ENCODE results near the gene MSANTD1. TPM values are rescaled to one million over a fixed set of nuclear protein-coding genes. Genes with fewer than 3 reads are reported as not detected.

Gene MSANTD1
- total RNA-seq, 3 donors from 2014 or later, result 0.66 to 0.87 (median 0.78) TPM

DNA sequence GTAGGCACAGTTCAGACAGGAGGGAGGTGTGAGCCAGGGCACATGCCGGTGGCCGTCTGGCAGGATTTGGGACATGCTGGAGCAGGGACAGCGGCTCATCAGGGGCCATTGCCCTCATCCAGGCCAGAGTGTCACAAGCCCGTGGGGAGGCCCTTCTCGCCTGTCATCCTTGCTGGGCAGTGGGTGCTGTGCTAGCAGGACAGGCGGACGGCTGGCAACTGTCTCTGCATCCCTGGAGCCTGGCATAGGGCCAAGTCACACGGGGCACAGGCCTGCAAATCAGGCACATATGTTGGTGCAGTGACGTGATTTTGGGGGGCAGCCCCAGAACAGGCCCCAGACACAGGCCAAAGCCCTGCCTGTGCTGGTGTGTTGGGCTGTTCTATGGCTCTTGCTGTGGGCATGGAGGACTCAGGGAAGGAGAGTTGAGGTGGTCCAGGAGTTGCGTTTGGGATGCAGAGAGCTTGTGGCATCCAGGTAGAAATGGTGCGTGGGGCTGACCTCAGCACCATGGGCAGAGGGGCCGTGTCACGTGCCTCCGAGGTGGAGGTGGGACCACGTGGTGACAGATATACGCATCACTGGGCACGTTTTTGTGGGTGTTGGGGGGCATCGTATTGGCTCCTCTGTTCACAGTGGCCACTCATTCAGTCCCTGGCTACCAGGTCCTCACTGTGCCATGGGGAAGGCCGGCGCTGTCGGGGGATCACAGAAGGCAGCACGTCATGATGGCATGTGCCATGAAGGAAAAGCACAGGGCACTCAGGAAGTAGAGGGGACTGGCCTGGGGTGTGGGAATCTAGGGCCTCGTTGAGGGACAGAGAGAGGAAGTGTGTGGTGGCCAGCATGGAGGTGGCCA lies 14.6 kb upstream of the MSANTD1 start:
- no peak overlapping the region for H3K4me3 Mint-ChIP-seq
- no peaks in the 10 kb centered on the region for H3K27me3 Mint-ChIP-seq (ENCODE audit: low read depth)
- H3K4me1 Mint-ChIP-seq (ENCODE audit: low read depth), result no peaks in the 10 kb centered on the region
- ATAC-seq (no peak), DNase-seq (no peak)
- H3K36me3 Mint-ChIP-seq (ENCODE audit: insufficient read depth), result peaks cover 47% of the 10 kb centered on the region
- no peaks in the 10 kb centered on the region for H3K9me3 Mint-ChIP-seq

GRCh38 chr4:3235030-3235345 lies 14.0 kb upstream of the MSANTD1 start:
- H3K27me3 Mint-ChIP-seq (ENCODE audit: low read depth), result no peaks in the 10 kb centered on the region
- no peak overlapping the region for H3K4me3 Mint-ChIP-seq
- peaks cover 44% of the 10 kb centered on the region for H3K36me3 Mint-ChIP-seq (ENCODE audit: insufficient read depth)
- ATAC-seq (no peak), DNase-seq (no peak)
- no peaks in the 10 kb centered on the region for H3K9me3 Mint-ChIP-seq
- H3K4me1 Mint-ChIP-seq (ENCODE audit: low read depth), result no peaks in the 10 kb centered on the region

DNA sequence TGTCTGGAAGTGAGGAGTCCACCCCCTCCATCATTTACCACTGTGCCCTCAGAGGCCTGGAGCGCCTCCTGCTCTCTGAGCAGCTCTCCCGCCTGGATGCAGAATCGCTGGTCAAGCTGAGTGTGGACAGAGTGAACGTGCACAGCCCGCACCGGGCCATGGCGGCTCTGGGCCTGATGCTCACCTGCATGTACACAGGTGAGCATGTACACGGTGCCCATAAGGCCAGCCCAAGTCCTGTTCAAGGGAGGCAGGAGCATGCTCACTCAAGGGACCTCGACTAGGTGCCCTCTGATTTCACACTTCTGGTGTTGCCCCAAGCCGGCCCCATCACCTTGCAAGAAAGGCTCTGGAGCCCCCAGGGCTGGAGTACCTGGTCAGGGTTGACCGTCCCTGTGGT lies 13.4 kb upstream of the MSANTD1 start:
- no peak overlapping the region for H3K4me3 Mint-ChIP-seq

GRCh38 chr4:3236326-3236878 lies 12.6 kb upstream of the MSANTD1 start:
- Mint-ChIP-seq H3K36me3 (ENCODE audit: insufficient read depth) (peaks cover 36% of the 10 kb centered on the region), H3K9me3 (no peaks in the 10 kb centered on the region), H3K27me3 (ENCODE audit: low read depth) (no peaks in the 10 kb centered on the region), H3K4me1 (ENCODE audit: low read depth) (no peaks in the 10 kb centered on the region), H3K4me3 (no peak overlapping the region)
- ATAC-seq (no peak), DNase-seq (no peak)

More for the DNA sequence above, 13.4 kb upstream of the MSANTD1 start:
- H3K4me1 Mint-ChIP-seq (ENCODE audit: low read depth), result no peaks in the 10 kb centered on the region
- no peaks in the 10 kb centered on the region for H3K9me3 Mint-ChIP-seq
- H3K36me3 Mint-ChIP-seq (ENCODE audit: insufficient read depth), result peaks cover 40% of the 10 kb centered on the region
- DNase-seq (no peak), ATAC-seq (no peak)
- no peaks in the 10 kb centered on the region for H3K27me3 Mint-ChIP-seq (ENCODE audit: low read depth)

DNA sequence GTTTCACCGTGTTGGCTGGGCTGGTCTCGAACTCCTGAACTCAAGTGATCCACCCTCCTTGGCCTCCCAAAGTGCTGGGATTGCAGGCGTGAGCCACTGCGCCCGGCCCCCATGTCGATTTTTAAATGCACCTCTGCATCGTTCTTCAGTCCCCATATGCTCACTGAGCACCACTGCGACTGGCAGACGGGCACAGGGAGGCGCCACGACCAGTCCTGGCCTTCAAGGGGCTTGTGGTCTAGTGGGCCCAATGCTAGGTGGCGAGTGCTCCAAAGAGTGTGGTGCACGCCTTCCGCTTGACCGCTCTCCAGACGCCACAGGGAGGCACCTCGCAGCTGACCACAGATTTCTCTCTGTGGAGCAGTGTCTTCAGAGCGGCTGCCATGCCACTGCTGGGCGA lies 11.7 kb upstream of the MSANTD1 start:
- Mint-ChIP-seq H3K36me3 (ENCODE audit: insufficient read depth) (peaks cover 33% of the 10 kb centered on the region), H3K9me3 (no peaks in the 10 kb centered on the region), H3K4me1 (ENCODE audit: low read depth) (peaks cover 2% of the 10 kb centered on the region), H3K27me3 (ENCODE audit: low read depth) (no peaks in the 10 kb centered on the region), H3K4me3 (no peak overlapping the region)
- no peak for DNase-seq
- ATAC-seq, result no peak

GRCh38 chr4:3237712-3238560 lies 11.0 kb upstream of the MSANTD1 start:
- Mint-ChIP-seq H3K4me3 (no peak overlapping the region), H3K36me3 (ENCODE audit: insufficient read depth) (peaks cover 30% of the 10 kb centered on the region), H3K9me3 (no peaks in the 10 kb centered on the region), H3K27me3 (ENCODE audit: low read depth) (no peaks in the 10 kb centered on the region), H3K4me1 (ENCODE audit: low read depth) (peaks cover 8% of the 10 kb centered on the region)
- DNase-seq (no peak), ATAC-seq (no peak)

DNA sequence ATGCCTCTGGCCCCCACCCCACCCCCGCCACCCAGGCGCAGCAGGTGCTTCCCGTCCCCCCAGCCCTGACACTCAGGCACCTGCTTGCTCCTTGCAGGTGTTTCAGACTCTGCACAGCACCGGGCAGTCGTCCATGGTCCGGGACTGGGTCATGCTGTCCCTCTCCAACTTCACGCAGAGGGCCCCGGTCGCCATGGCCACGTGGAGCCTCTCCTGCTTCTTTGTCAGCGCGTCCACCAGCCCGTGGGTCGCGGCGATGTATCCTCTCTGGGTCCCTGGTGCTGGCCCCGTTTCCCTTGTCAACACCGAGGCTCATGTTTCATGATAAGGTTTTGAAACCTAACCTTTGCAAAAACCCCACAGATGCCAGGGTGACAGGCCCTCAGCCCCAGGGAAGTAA lies 10.2 kb upstream of the MSANTD1 start:
- Mint-ChIP-seq H3K36me3 (ENCODE audit: insufficient read depth) (peaks cover 26% of the 10 kb centered on the region), H3K27me3 (ENCODE audit: low read depth) (no peaks in the 10 kb centered on the region), H3K4me3 (no peak overlapping the region), H3K4me1 (ENCODE audit: low read depth) (peaks cover 11% of the 10 kb centered on the region), H3K9me3 (no peaks in the 10 kb centered on the region)
- ATAC-seq, result no peak
- DNase-seq, result no peak

GRCh38 chr4:3239303-3239702 lies 9.7 kb upstream of the MSANTD1 start:
- no peak overlapping the region for H3K4me3 Mint-ChIP-seq

GRCh38 chr4:3239998-3240920 lies 8.7 kb upstream of the MSANTD1 start:
- Mint-ChIP-seq H3K4me1 (ENCODE audit: low read depth) (peaks cover 11% of the 10 kb centered on the region), H3K9me3 (no peaks in the 10 kb centered on the region), H3K4me3 (no peak overlapping the region), H3K36me3 (ENCODE audit: insufficient read depth) (peaks cover 15% of the 10 kb centered on the region), H3K27me3 (ENCODE audit: low read depth) (no peaks in the 10 kb centered on the region)
- DNase-seq (no peak), ATAC-seq (no peak)

More at GRCh38 chr4:3239303-3239702, 9.7 kb upstream of the MSANTD1 start:
- Mint-ChIP-seq H3K4me1 (ENCODE audit: low read depth) (peaks cover 11% of the 10 kb centered on the region), H3K9me3 (no peaks in the 10 kb centered on the region), H3K27me3 (ENCODE audit: low read depth) (no peaks in the 10 kb centered on the region), H3K36me3 (ENCODE audit: insufficient read depth) (peaks cover 22% of the 10 kb centered on the region)
- DNase-seq (no peak), ATAC-seq (no peak)

GRCh38 chr4:3240936-3241522 lies 7.9 kb upstream of the MSANTD1 start:
- Mint-ChIP-seq H3K36me3 (ENCODE audit: insufficient read depth) (peaks cover 12% of the 10 kb centered on the region), H3K9me3 (no peaks in the 10 kb centered on the region), H3K27me3 (ENCODE audit: low read depth) (no peaks in the 10 kb centered on the region), H3K4me3 (no peak overlapping the region), H3K4me1 (ENCODE audit: low read depth) (peaks cover 11% of the 10 kb centered on the region)
- DNase-seq, result no peak
- no peak for ATAC-seq

DNA sequence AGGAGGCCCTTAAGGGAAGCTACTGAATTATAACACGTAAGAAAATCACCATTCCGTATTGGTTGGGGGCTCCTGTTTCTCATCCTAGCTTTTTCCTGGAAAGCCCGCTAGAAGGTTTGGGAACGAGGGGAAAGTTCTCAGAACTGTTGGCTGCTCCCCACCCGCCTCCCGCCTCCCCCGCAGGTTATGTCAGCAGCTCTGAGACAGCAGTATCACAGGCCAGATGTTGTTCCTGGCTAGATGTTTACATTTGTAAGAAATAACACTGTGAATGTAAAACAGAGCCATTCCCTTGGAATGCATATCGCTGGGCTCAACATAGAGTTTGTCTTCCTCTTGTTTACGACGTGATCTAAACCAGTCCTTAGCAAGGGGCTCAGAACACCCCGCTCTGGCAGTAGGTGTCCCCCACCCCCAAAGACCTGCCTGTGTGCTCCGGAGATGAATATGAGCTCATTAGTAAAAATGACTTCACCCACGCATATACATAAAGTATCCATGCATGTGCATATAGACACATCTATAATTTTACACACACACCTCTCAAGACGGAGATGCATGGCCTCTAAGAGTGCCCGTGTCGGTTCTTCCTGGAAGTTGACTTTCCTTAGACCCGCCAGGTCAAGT lies 6.9 kb upstream of the MSANTD1 start:
- no peak overlapping the region for H3K4me3 Mint-ChIP-seq
- H3K36me3 Mint-ChIP-seq (ENCODE audit: insufficient read depth), result peaks cover 12% of the 10 kb centered on the region
- peaks cover 11% of the 10 kb centered on the region for H3K4me1 Mint-ChIP-seq (ENCODE audit: low read depth)
- ATAC-seq (no peak), DNase-seq (no peak)
- no peaks in the 10 kb centered on the region for H3K27me3 Mint-ChIP-seq (ENCODE audit: low read depth)
- H3K9me3 Mint-ChIP-seq, result no peaks in the 10 kb centered on the region

DNA sequence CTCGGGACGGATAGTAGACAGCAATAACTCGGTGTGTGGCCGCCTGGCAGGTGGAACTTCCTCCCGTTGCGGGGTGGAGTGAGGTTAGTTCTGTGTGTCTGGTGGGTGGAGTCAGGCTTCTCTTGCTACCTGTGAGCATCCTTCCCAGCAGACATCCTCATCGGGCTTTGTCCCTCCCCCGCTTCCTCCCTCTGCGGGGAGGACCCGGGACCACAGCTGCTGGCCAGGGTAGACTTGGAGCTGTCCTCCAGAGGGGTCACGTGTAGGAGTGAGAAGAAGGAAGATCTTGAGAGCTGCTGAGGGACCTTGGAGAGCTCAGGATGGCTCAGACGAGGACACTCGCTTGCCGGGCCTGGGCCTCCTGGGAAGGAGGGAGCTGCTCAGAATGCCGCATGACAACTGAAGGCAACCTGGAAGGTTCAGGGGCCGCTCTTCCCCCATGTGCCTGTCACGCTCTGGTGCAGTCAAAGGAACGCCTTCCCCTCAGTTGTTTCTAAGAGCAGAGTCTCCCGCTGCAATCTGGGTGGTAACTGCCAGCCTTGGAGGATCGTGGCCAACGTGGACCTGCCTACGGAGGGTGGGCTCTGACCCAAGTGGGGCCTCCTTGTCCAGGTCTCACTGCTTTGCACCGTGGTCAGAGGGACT lies 5.7 kb upstream of the MSANTD1 start:
- no peaks in the 10 kb centered on the region for H3K27me3 Mint-ChIP-seq (ENCODE audit: low read depth)
- no peaks in the 10 kb centered on the region for H3K9me3 Mint-ChIP-seq
- ATAC-seq (no peak), DNase-seq (no peak)
- H3K4me3 Mint-ChIP-seq, result no peak overlapping the region
- H3K4me1 Mint-ChIP-seq (ENCODE audit: low read depth), result peaks cover 11% of the 10 kb centered on the region
- H3K36me3 Mint-ChIP-seq (ENCODE audit: insufficient read depth), result peaks cover 7% of the 10 kb centered on the region

- no peaks in the 10 kb centered on the region for H3K27me3 Mint-ChIP-seq (ENCODE audit: low read depth)
- no peak overlapping the region for H3K4me3 Mint-ChIP-seq
- no peaks in the 10 kb centered on the region for H3K9me3 Mint-ChIP-seq
- no peak for ATAC-seq
- DNase-seq, result no peak
- H3K36me3 Mint-ChIP-seq (ENCODE audit: insufficient read depth), result peaks cover 5% of the 10 kb centered on the region
- H3K4me1 Mint-ChIP-seq (ENCODE audit: low read depth), result peaks cover 11% of the 10 kb centered on the region
Observed at GRCh38 chr4:3244002-3244401, 5.0 kb upstream of the MSANTD1 start.
